SK-N-DZ (cell line): ENCODE results near the gene AGAP3.

ENCODE experiments used
- DNase-seq: peaks from one replicate; pipeline ENCODE4 v3.0.0-alpha.2; 2015; ENCODE audit warnings: low spot score

The AGAP3 gene

DNA sequence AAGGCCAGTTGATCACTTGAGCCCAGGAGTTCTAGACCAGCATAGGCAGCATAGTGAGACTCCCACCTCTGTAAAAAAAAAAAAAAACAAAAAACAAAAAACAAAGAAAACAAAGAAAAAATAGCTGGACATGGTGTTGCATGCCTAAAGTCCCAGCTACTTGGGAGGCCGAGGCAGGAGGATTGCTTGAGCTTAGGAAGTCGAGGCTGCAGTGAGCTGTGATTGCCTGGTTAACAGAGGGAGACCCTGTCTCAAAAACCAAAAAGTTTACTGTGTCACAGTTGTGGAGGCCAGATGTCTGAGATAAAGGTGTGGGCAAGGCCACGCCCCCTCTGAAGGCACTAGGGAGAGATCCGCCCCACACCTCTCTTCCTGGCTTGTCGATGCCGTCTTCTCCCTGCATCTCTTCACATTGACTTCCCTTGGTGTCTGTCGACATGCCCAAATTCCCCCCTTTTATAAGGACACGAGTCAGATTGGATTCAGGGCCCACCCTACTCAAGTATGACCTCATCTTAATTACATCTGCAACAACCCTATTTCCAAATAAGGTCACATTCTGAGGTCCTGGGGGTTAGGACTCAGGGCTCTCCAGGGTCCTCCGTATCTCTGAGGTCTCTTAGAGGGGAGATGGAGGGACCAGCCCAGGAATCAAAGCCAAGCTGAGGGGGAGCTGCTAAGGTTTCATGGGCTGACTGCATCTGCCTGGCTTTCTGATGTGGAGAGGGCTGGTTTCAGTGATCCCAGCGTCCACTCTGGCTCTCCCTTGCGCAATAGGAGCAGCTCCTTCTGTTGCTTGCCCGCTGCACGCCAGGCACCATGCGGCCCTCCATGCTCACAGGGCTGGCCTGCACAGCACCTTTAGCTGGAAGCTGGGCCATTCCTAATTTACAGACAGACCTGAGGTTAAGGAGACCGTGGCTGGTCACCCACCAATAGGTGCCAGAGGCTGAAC, 23.1 kb downstream of the AGAP3 start:
- no peak for DNase-seq

DNA sequence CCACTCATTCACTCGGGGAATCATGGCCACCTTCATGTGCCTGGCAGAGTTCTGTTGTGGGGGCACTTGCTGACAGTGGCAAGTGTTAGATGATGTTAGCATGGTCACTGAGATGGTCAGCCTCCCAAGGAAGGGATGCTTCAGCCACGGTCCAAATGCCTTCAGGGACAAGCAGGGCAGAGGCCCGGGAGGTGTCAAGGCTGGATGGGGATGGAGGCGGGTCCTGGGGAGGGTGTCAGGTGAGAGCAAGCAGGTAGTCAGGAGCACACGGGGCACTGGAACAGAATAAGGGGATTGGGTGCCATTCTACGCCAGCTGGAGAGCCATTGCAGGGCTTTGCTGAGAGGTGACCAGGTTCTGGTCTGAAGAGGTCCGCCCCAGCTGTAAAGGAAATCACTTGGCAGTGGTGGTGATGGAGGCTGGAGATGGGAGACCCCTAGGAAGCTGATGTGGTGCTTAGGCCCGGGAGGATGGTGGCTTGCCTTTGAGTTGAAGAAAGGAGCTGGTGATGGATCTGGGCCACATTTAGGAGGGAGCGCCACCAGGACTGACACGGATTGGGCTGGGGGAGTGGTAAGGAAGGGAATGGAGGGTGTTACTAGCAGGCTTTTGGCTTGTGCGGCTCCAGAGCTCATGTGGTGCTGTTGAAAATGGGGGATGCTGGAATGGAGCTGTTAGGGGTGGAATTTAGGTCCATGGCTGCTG, 24.1 kb downstream of the AGAP3 start:
- no peak for DNase-seq

- DNase-seq: peak; percentile 68
These were observed 24.8 kb downstream of the AGAP3 start for GRCh38 chr7:151110941-151111645.

DNA sequence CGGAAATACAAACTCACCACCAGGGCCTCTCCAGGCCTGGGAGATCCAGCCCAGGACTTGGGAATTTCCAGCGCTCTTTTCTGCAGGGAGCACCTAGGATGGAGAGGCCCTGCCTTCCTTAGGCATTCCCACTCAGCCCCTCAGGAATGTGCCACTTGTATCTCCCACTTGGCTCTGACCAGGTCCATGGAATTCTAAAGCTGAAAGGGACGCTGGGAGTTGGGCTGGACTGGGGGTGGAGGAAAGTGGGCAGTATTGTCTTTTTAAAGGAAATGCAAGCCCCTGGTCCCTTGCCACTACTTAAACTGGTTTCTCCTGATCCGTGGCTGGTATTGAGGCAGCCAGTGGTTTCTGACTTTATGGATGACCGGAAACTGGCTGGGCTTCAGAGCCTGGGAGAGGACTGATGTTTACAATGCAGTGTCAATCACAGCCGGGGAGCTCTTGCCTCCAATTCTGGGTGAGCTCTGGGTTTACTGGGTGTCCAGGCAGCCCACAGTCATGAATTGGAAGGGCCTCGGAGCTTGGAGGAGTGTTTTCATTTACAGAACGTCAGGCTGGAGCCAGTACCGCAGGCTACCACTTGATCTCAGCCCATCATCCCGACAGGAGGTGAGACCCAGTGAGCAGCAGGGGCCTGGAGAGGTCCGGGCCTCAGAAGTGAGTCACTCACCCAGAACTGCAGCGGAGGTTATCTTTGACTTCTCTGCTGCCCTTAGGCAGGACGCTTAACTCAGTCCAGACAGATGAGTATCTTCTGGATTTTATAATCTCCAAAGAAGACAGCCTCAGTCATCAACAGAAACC, 27.3 kb downstream of the AGAP3 start:
- no peak for DNase-seq

- DNase-seq: no peak
These were observed 28.1 kb downstream of the AGAP3 start for GRCh38 chr7:151114151-151115090.

- no peak for DNase-seq
These were observed 29.0 kb downstream of the AGAP3 start for GRCh38 chr7:151115121-151115835.

GRCh38 chr7:151115836-151116418, 29.7 kb downstream of the AGAP3 start:
- no peak for DNase-seq

- DNase-seq: no peak
These were observed 30.5 kb downstream of the AGAP3 start for GRCh38 chr7:151116603-151117440.

- no peak for DNase-seq
These were observed 31.3 kb downstream of the AGAP3 start for GRCh38 chr7:151117565-151117964.

DNA sequence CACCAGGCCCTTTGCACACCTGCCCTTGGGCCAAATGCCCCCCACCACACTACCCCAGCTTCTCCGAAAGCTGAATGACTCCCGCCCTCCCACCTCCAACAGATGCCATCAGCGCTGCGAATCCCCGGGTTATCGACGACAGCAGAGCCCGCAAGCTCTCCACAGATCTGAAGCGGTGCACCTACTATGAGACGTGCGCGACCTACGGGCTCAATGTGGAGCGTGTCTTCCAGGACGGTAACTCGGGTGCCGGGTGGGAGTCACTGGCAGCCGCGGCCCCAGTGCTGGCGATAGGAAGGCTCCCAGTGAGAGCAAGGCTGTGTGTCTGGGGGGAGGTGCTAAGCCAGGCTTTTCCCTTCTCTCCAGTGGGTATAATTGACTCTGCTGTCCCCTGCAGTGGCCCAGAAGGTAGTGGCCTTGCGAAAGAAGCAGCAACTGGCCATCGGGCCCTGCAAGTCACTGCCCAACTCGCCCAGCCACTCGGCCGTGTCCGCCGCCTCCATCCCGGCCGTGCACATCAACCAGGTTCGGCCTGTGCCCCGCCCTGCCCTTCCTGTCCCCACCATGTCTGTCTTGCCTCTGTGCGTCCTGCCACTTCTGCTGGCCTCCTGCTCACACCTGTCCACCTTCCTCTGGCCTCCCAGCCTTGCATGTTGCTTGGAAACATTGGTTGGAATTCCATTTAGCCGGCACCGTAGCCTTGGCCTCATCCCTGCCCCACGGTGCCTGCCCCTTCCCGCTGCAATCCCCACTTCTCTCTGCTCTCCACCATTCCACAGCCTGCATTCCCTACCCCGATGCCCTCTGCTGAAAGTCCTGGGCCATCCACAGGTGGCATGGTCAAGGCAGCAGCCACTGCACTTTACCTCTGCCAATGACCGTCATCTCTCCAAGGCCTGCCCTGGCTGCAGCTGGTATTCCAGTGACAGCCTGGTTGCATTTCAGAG, 32.1 kb downstream of the AGAP3 start:
- DNase-seq: no peak

DNA sequence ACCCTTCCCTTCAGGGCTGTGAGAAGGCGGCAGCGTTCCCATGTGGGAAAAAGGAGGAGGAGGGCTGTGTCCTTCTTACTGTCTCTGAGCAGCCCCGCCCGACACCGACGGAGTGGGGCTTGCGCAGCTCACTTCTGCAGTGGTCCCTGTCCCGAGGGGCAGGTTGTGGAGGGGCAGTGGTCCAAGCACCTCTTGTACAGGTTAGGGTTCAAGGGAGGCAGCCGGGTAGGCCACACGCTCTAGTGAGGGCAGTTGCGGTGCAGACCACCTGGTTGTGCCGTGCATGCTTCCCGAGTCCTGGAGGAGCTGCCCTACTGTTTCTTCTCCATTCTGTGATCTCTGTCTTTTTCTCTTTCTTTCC, 32.8 kb downstream of the AGAP3 start:
- no peak for DNase-seq

DNA sequence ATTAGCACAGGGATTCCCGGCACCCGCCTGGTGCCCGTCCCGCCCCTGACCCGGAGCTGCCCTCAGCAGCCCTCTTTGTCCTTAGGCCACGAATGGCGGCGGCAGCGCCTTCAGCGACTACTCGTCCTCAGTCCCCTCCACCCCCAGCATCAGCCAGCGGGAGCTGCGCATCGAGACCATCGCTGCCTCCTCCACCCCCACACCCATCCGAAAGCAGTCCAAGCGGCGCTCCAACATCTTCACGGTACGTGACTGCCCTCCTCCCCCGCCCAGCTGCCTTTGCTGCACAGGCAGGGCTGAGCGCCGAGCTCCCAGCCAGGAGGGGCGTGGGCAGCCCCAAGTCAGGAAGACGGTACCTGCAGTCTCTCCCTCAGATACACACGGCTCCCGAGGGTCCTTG, 33.6 kb downstream of the AGAP3 start:
- DNase-seq: no peak

DNA sequence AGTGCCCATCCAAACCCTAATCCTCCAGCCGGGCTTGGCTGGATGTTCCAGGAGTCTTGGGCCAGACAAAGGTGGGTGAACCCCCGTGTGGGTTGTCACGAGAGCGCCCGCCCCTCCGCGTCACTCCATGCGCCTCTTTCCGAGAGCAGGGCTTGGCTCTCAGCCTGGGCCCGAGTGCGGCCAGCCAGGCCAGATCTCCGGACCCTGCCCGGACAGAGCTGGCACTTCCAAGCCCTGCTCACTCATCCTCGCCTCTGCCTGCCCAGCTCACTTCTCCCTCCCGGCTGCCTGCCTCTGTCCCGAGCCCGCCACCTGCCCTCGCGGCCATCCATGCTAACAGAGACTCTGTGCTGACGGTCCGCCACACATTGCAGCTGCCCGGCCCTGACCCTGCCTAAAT, 34.6 kb downstream of the AGAP3 start:
- DNase-seq: no peak

DNA sequence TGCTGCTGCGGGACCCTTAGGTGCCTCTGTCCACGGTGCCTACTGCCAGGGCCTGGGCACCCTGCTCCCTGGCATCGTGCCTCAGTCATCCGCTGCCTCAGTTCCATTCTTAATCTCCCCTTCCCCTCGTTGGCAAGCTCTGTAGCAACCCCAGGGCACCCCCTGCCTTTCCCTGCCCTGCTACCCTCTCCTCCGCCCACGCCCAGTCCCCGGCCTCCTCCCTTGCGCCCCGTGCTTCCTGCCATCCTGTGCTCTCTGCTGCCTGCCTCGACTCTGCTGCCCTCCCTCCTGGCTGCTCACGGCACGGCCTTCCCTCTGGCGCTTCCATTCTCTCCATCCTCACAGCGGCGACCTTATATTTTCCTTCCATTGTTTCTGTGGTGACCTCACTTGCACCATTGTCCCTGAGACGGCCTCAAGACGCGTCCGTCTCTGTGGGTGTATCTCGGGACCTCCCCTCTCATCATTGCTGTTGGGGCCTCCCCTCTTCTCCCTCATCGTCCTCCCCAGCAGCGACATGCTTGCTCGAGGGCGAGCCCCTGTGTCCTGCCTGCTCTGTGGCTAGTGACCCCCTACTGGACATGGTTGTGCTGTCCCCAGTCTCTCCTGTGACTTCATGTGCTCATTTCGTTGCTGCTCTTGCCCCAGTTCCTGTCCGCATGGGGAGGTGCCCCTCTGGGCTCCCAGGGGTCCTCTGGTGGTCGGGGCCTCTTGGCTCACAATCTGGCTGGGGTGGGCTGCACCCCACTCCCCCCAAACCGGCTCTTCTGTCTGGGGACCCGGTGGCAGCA, 35.3 kb downstream of the AGAP3 start:
- DNase-seq: no peak

DNA sequence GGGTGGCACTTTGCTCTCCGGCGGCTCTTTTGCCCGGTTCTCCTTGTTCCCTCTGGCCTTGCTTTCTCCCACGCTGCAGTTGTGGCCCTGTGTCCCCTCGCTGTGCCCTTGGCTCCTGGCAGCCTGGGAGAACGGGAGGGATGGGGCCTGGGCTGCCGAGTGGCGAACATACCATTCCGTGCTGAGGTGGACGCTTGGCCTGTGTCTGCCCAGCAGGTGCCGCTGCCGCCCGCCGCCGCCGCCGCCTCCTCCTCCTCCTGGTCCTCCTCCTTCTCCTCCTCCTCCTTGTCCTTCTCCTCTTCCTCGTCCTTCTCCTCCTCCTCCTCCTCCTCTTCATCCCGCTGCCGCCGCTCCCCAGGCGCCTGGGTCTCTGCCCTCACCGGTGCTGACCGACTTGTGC, 36.0 kb downstream of the AGAP3 start:
- DNase-seq: no peak

DNA sequence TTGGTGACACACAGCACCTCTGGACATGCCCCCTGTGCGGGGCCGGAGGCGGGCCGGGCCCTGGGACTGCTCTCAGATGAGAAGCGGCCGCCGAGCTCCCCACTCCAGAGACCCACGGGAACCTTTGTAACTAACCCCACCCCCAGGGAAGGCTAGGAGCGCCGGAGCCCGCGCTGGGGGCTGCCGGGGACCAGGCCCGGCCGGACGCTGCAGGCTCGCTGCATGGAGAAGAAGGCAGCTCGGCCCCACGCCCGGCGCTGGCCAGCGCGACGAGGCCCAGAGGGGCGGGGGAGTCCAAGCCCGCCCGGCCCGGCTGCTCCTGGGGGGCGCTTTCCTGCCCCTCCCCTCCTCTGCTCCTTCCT, 36.5 kb downstream of the AGAP3 start:
- DNase-seq: no peak
